Lung microvascular endothelial cell (primary cell): ENCODE results near the gene NCBP2. TPM values are rescaled to one million over a fixed set of nuclear protein-coding genes. Genes with fewer than 3 reads are reported as not detected.

Experiments
- total RNA-seq: library from RNA; depleted of rRNA; stranded (reverse); fragments of >200 nt; gene quantifications from 2 replicates; pipeline ENCODE4 v1.2.1, GENCODE V29; 2014

Gene NCBP2
- total RNA-seq, 1 donor from 2014 or later = 49.0 TPM

Other genes with a start within 250 kb of the NCBP2 start
- 3.7 and 5.6 TPM in 2 replicates for gene CEP19, start 230.3 kb downstream of the NCBP2 start, total RNA-seq
- 17.9 and 24.6 TPM in 2 replicates for gene PIGX, start 230.2 kb downstream of the NCBP2 start, total RNA-seq
- 47.9 and 55.6 TPM in 2 replicates for gene PAK2, start 202.7 kb downstream of the NCBP2 start, total RNA-seq
- gene SENP5, start 74.6 kb downstream of the NCBP2 start, total RNA-seq = 25.3 and 38.9 TPM in 2 replicates
- gene PIGZ, start 26.3 kb upstream of the NCBP2 start, total RNA-seq = 1.7 and 2.0 TPM in 2 replicates
- 0.40 and 1.3 TPM in 2 replicates for gene MELTF, start 87.3 kb upstream of the NCBP2 start, total RNA-seq